Measurements from ENCODE around the gene NSMCE1. TPM values are rescaled to one million over a fixed set of nuclear protein-coding genes. Genes with fewer than 3 reads are reported as not detected.
A peak's percentile ranks its signal among the peaks of the same experiment; 100 is the strongest.

Gene NSMCE1
- total RNA-seq, 8 experiments from 2014 or later = 52.1 to 81.8 (median 59.5) TPM

GRCh38 chr16:27197004-27197403 lies 71.6 kb downstream of the NSMCE1 start:
- in situ Hi-C loops (cut with MboI; ENCODE audit: low pct_unique_long_range_greater_than_20kb in 2 of 9, low sequenced_read_pairs in 9 of 9, unreplicated experiment in 9 of 9) = no loop called here
- Histone ChIP-seq H3K4me1 (replicated peaks in 1 of 2) (no peaks in the 10 kb centered on the region), H3K4me3 (no peak overlapping the region), H3K27ac (no peak overlapping the region)
- WGBS, 10 experiments = 63 to 100% (median 74%) methylated on average over 2 to 4 of the region's 4 CpGs; no CpG with 5 or more reads in 4 of the 10 experiments
- no peak for ATAC-seq (replicated peaks in 6 of 8)

GRCh38 chr16:27195941-27196595 lies 72.5 kb downstream of the NSMCE1 start:
- in situ Hi-C loops (cut with MboI; ENCODE audit: low pct_unique_long_range_greater_than_20kb in 2 of 9, low sequenced_read_pairs in 9 of 9, unreplicated experiment in 9 of 9) = no loop called here
- Histone ChIP-seq H3K4me3 (no peak overlapping the region), H3K27ac (no peak overlapping the region), H3K4me1 (replicated peaks in 1 of 2) (no peaks in the 10 kb centered on the region)
- 46 to 93% (median 72%) methylated on average over 2 to 7 of the region's 9 CpGs for WGBS, 10 experiments
- no peak for ATAC-seq (replicated peaks in 6 of 8)

GRCh38 chr16:27195076-27195741 lies 73.4 kb downstream of the NSMCE1 start:
- WGBS, 10 experiments = 20 to 100% (median 75%) methylated on average over 1 to 6 of the region's 6 CpGs; no CpG with 5 or more reads in 1 of the 10 experiments
- ATAC-seq (replicated peaks in 6 of 8) = no peak
- in situ Hi-C loops (cut with MboI; ENCODE audit: low pct_unique_long_range_greater_than_20kb in 2 of 9, low sequenced_read_pairs in 9 of 9, unreplicated experiment in 9 of 9) = no loop called here
- Histone ChIP-seq H3K4me1 (replicated peaks in 1 of 2) (no peaks in the 10 kb centered on the region), H3K27ac (no peak overlapping the region), H3K4me3 (no peak overlapping the region)

DNA sequence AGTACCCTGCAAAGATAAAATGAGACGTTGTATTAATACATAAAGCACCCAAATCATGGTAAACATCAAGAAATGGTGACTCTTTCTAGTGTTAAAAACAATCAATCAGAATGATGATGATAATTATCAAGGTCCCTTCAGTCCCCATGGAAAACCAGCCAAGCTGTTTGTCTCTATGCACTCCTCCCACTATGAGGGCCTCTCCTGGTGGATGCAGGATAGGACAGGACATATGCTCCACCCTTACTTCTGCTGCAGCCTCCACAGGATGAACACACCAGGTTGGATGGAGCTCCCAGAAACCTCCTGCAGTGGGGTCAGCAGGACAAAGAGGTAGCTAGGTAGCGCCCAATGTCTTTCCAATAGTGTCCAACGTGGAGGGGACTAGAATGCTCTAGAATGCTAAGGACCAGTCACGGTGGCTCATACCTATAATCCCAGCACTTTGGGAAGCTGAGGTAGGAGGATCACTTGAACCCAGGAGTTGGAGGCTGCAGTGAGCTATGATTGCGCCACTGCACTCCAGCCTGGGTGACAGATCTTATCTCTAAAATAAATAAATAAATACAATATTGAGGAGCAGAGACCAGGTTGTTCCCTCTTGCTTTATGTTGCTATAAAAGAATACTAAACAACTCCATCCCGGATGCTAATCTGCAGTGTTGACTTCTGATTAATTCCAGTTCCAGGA lies 75.1 kb downstream of the NSMCE1 start:
- WGBS, 10 experiments = 20 to 84% (median 58%) methylated on average over 1 to 4 of the region's 6 CpGs; no CpG with 5 or more reads in 1 of the 10 experiments
- ATAC-seq (replicated peaks in 6 of 8) = peak in 2 of 8 experiments; percentile 24 to 40
- H3K27ac ChIP-seq = no peak overlapping the region
- no peak overlapping the region for H3K4me3 ChIP-seq
- in situ Hi-C loops (cut with MboI; ENCODE audit: low pct_unique_long_range_greater_than_20kb in 2 of 9, low sequenced_read_pairs in 9 of 9, unreplicated experiment in 9 of 9) = no loop called here
- no peaks in the 10 kb centered on the region for H3K4me1 ChIP-seq (replicated peaks in 1 of 2)

DNA sequence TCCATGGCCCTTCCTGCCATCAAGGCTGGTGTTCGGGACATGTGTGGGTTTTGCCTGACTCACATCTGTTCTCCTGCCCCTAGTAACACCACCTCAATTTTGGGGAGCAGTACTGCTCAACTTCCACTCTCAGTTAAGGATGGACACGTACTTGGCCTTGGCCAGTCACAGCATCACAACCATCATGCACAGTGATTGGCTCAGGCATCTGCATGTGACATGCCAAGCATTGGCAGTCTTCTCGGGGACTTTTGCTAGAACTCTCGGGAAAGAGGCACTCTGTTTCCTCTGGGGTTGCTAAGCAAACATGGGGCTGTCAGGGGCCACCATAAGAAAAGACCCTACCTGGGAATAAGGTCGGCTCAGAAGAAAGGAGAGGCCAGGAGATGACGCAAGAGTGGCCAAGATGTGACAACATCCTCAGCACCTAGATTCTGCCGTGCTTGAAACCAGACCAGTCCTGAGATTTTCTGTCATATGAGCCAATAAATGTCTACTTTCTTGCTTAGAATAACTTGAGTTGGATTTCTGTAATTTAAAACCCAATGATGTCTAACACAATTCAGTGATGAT lies 77.1 kb downstream of the NSMCE1 start:
- Histone ChIP-seq H3K4me1 (replicated peaks in 1 of 2) (no peaks in the 10 kb centered on the region), H3K4me3 (no peak overlapping the region), H3K27ac (no peak overlapping the region)
- in situ Hi-C loops (cut with MboI; ENCODE audit: low pct_unique_long_range_greater_than_20kb in 2 of 9, low sequenced_read_pairs in 9 of 9, unreplicated experiment in 9 of 9) = no loop called here
- no peak for ATAC-seq (replicated peaks in 6 of 8)
- WGBS, 10 experiments = 0 to 79% (median 41%) methylated on average over 1 to 6 of the region's 7 CpGs; no CpG with 5 or more reads in 3 of the 10 experiments

- H3K27ac ChIP-seq = no peak overlapping the region
- 67 to 100% (median 95%) methylated on average over 1 to 4 of the region's 12 CpGs; no CpG with 5 or more reads in 7 of the 10 experiments for WGBS, 10 experiments
- in situ Hi-C loops (cut with MboI; ENCODE audit: low pct_unique_long_range_greater_than_20kb in 2 of 9, low sequenced_read_pairs in 9 of 9, unreplicated experiment in 9 of 9) = no loop called here
- no peaks in the 10 kb centered on the region for H3K4me1 ChIP-seq (replicated peaks in 1 of 2)
- no peak for ATAC-seq (replicated peaks in 6 of 8)
- no peak overlapping the region for H3K4me3 ChIP-seq
Observed at GRCh38 chr16:27190316-27190871, 78.2 kb downstream of the NSMCE1 start.

- H3K4me1 ChIP-seq (replicated peaks in 1 of 2) = no peaks in the 10 kb centered on the region
- WGBS, 10 experiments = 14 to 100% (median 40%) methylated on average over 1 to 6 of the region's 13 CpGs; no CpG with 5 or more reads in 3 of the 10 experiments
- no peak overlapping the region for H3K4me3 ChIP-seq
- no peak overlapping the region for H3K27ac ChIP-seq
- in situ Hi-C loops (cut with MboI; ENCODE audit: low pct_unique_long_range_greater_than_20kb in 2 of 9, low sequenced_read_pairs in 9 of 9, unreplicated experiment in 9 of 9) = no loop called here
- ATAC-seq (replicated peaks in 6 of 8) = peak in 1 of 8 experiments; percentile 49
Observed at GRCh38 chr16:27189335-27189972, 79.1 kb downstream of the NSMCE1 start.

GRCh38 chr16:27188633-27189032 lies 79.9 kb downstream of the NSMCE1 start:
- no peak overlapping the region for H3K4me3 ChIP-seq
- no peaks in the 10 kb centered on the region for H3K4me1 ChIP-seq (replicated peaks in 1 of 2)
- no peak overlapping the region for H3K27ac ChIP-seq
- no peak for ATAC-seq (replicated peaks in 6 of 8)
- in situ Hi-C loops (cut with MboI; ENCODE audit: low pct_unique_long_range_greater_than_20kb in 2 of 9, low sequenced_read_pairs in 9 of 9, unreplicated experiment in 9 of 9) = no loop called here
- WGBS, 10 experiments = no CpG with 5 or more reads among the region's 2 CpGs

GRCh38 chr16:27185776-27186130 lies 82.8 kb downstream of the NSMCE1 start:
- no peak for ATAC-seq (replicated peaks in 6 of 8)
- Histone ChIP-seq H3K27ac (no peak overlapping the region), H3K4me1 (replicated peaks in 1 of 2) (no peaks in the 10 kb centered on the region), H3K4me3 (no peak overlapping the region)
- in situ Hi-C loops (cut with MboI; ENCODE audit: low pct_unique_long_range_greater_than_20kb in 2 of 9, low sequenced_read_pairs in 9 of 9, unreplicated experiment in 9 of 9) = no loop called here
- WGBS, 10 experiments = 80 to 100% (median 100%) methylated on average over 1 of the region's 1 CpG; no CpG with 5 or more reads in 3 of the 10 experiments

DNA sequence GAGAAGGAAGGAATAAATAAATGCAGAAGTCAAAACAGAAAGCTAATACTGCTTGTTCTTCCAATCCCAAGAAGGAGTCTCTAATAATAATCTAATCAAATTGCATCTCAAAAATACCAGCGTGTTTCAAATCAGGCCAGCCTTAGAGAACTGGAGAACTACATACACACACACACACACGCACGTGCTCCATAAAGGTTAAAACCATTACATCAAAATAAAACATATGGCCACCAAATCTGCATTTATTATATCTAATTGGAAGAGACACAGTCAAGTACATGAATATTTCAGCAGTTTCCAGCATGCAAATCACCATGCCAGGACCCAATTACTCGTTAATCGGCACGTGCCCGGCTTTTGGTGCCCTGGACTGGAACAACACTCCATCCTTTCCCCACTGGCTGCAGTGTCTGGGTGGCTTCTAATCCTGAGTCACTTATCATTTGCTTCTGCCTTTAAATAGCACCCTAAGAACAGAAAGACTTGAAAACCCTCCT lies 85.6 kb downstream of the NSMCE1 start:
- in situ Hi-C loops (cut with MboI; ENCODE audit: low pct_unique_long_range_greater_than_20kb in 2 of 9, low sequenced_read_pairs in 9 of 9, unreplicated experiment in 9 of 9) = no loop called here
- H3K27ac ChIP-seq = no peak overlapping the region
- 49 to 84% methylated on average over 5 to 7 of the region's 7 CpGs; no CpG with 5 or more reads in 8 of the 10 experiments for WGBS, 10 experiments
- H3K4me1 ChIP-seq (replicated peaks in 1 of 2) = no peaks in the 10 kb centered on the region
- peak in 1 of 8 experiments; percentile 31 for ATAC-seq (replicated peaks in 6 of 8)
- H3K4me3 ChIP-seq = no peak overlapping the region

DNA sequence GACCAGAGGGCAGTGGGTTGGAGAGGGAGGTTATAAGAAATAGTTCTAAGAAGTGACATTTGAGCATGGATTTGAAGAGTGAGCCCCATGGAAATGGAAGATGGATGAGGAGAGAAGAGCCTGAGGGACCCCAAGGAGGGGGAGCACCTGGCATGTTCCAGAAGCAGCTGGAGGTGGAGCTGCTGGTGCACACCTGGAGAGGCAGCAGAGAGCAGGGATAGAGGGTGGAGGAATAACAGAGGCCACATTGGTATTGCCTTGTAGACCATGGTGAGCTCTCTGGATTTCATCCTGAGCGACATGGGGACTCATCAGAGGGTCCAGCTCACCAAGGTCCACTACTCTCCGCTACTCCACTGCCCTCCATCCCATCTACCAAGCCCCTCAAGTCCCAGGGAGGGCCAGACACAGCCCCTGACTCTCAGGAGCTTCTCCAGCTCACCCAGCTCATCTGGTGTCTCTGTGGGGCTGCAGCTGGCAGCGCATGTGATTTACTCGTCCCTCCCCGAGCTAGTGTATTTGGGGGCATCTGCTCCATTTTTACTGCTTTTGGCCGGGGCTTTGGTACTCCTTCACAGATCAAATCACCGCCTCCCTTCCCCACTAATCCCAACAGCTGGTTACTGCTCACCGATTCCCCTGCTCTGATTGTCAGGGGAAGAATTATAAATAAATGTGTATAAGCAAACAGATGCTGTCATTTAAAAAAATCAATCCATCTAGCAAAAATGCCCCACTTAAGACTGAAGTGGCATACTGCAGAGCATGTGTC lies 87.4 kb downstream of the NSMCE1 start:
- in situ Hi-C loops (cut with MboI; ENCODE audit: low pct_unique_long_range_greater_than_20kb in 2 of 9, low sequenced_read_pairs in 9 of 9, unreplicated experiment in 9 of 9) = no loop called here
- WGBS, 10 experiments = 20 to 100% (median 50%) methylated on average over 1 to 8 of the region's 8 CpGs; no CpG with 5 or more reads in 2 of the 10 experiments
- no peak overlapping the region for H3K4me3 ChIP-seq
- ATAC-seq (replicated peaks in 6 of 8) = no peak
- H3K4me1 ChIP-seq (replicated peaks in 1 of 2) = no peaks in the 10 kb centered on the region
- no peak overlapping the region for H3K27ac ChIP-seq

Measured in motor neuron (in vitro differentiated cells).